ENCODE results near the gene PLP1. TPM values are rescaled to one million over a fixed set of nuclear protein-coding genes. Genes with fewer than 3 reads are reported as not detected.

PLP1 gene
- total RNA-seq, 1 experiment from 2014 or later, result 88.3 TPM

DNA sequence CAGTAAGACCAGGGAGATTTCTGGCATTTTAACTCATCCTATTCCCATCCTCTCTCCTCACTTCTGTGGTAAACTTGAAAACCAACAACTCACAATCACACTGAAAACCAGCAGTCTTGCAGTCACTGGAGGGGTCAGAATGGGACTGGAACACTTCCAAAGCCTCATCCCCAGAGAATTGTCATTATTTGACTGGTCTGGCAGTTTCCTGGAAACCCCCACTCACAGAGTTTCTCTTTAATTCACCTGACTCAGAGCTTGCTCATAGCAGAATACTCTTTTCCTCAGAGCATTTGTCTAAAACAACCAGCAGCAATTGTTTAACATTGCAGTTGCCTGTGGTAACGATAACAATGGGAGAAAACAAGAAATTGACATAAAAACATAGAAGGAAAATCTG is 62.8 kb downstream of the PLP1 start:
- Histone ChIP-seq H3K27ac (ENCODE audit: insufficient read length, low read depth, low read length) (no peak overlapping the region), H2BK5ac (ENCODE audit: insufficient read length, low read length) (no peak overlapping the region), H4K20me1 (ENCODE audit: control insufficient read depth, insufficient read depth, insufficient read length) (no peaks in the 10 kb centered on the region), H3K56ac (ENCODE audit: insufficient read length, low read depth, low read length) (no peak overlapping the region), H3K79me2 (ENCODE audit: insufficient read depth, low read length) (no peaks in the 10 kb centered on the region), H3K9ac (ENCODE audit: extremely low read depth, insufficient read length, low read length) (no peak overlapping the region), H2AFZ (ENCODE audit: low read length) (no peak overlapping the region), H3K27me3 (ENCODE audit: insufficient read depth, low read length) (no peaks in the 10 kb centered on the region), H2BK15ac (ENCODE audit: low read depth, low read length) (no peak overlapping the region), H3K4me2 (ENCODE audit: insufficient read depth, insufficient read length, low read length) (no peak overlapping the region), H2BK20ac (ENCODE audit: low read depth, low read length, poor library complexity, severe bottlenecking) (no peak overlapping the region), H3K23me2 (ENCODE audit: insufficient read length, low read depth, low read length, poor library complexity, severe bottlenecking) (no peaks in the 10 kb centered on the region), H4K91ac (ENCODE audit: insufficient read length, low read depth, low read length) (no peak overlapping the region), H3K4ac (ENCODE audit: low read depth, low read length) (no peak overlapping the region), H3K79me1 (ENCODE audit: insufficient read depth, low read depth, low read length, poor library complexity, severe bottlenecking) (no peaks in the 10 kb centered on the region), H3K14ac (ENCODE audit: insufficient read depth, low read length) (no peak overlapping the region), H3K23ac (ENCODE audit: insufficient read length, low read depth, low read length) (no peak overlapping the region), H3T11ph (ENCODE audit: low read length) (no peak overlapping the region), H4K8ac (replicated peaks; ENCODE audit: insufficient read length, low read depth, low read length) (no peak overlapping the region), H3K9me3 (ENCODE audit: control insufficient read depth, low read depth, low read length) (no peaks in the 10 kb centered on the region), H3K4me1 (ENCODE audit: insufficient read depth, low read length) (no peaks in the 10 kb centered on the region), H2BK120ac (ENCODE audit: low read depth, low read length, poor library complexity, severe bottlenecking) (no peak overlapping the region), H4K5ac (ENCODE audit: insufficient read length, low read depth, low read length) (no peak overlapping the region), H2AK5ac (ENCODE audit: insufficient read length, low read length) (no peak overlapping the region), H3K18ac (ENCODE audit: insufficient read length, low read depth, low read length) (no peak overlapping the region), H2BK12ac (ENCODE audit: insufficient read length, low read depth, low read length) (no peak overlapping the region)
- Mint-ChIP-seq H3K36me3 (ENCODE audit: insufficient read depth in 1 of 3, low read depth in 3 of 3) (no peaks in the 10 kb centered on the region; a peak in 1 of 7 replicates), H3K27ac (no peak overlapping the region), H3K4me1 (no peaks in the 10 kb centered on the region), H3K27me3 (ENCODE audit: low read depth) (peaks cover 37% of the 10 kb centered on the region), H3K4me3 (no peak overlapping the region), H3K9me3 (peaks cover 0 to 37% of the 10 kb centered on the region in 2 experiments; a peak in 3 of 5 replicates)
- WGBS (ENCODE audit: extremely low coverage, insufficient read length, low lambda C conversion rate), result no CpG with 5 or more reads among the region's 1 CpG
- DNase-seq, result no peak
- TF ChIP-seq, protein P1, sequence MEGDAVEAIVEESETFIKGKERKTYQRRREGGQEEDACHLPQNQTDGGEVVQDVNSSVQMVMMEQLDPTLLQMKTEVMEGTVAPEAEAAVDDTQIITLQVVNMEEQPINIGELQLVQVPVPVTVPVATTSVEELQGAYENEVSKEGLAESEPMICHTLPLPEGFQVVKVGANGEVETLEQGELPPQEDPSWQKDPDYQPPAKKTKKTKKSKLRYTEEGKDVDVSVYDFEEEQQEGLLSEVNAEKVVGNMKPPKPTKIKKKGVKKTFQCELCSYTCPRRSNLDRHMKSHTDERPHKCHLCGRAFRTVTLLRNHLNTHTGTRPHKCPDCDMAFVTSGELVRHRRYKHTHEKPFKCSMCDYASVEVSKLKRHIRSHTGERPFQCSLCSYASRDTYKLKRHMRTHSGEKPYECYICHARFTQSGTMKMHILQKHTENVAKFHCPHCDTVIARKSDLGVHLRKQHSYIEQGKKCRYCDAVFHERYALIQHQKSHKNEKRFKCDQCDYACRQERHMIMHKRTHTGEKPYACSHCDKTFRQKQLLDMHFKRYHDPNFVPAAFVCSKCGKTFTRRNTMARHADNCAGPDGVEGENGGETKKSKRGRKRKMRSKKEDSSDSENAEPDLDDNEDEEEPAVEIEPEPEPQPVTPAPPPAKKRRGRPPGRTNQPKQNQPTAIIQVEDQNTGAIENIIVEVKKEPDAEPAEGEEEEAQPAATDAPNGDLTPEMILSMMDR (conservative IDR thresholded peaks at IDR 0.05), result no peak

Other genes starting within 250 kb of the PLP1 start
- 49.9 and 53.0 TPM in 2 replicates for gene TCEAL4, start 191.3 kb upstream of the PLP1 start, total RNA-seq (2021)
- 10.3 and 11.1 TPM in 2 replicates for gene TCEAL3, start 168.9 kb upstream of the PLP1 start, total RNA-seq (2021)
- gene TCEAL1, start 147.9 kb upstream of the PLP1 start, total RNA-seq (2021), result 3.0 and 4.1 TPM in 2 replicates
- gene MORF4L2, start 90.1 kb upstream of the PLP1 start, total RNA-seq (2021), result 367 and 378 TPM in 2 replicates
- gene TMEM31, start 65.9 kb upstream of the PLP1 start, total RNA-seq (2021), result 0.55 and 0.64 TPM in 2 replicates
- gene RAB9B, start 55.4 kb downstream of the PLP1 start, total RNA-seq (2021), result 0.15 and 0.31 TPM in 2 replicates
- gene TMSB15B, start 185.8 kb downstream of the PLP1 start, total RNA-seq (2021), result 9.6 and 11.1 TPM in 2 replicates
- 0.26 TPM in 1 of 2 replicates, not detected in the other for gene H2BW1, start 236.9 kb downstream of the PLP1 start, total RNA-seq (2021)

Measured in H9 (cell line).